PC-9 (cell line): ENCODE data around the gene ATP2B1.

Experiments
- CTCF ChIP-seq: fragments of 200-600 bp; sonication (generic); conservative IDR thresholded peaks from 2 replicates; pipeline ENCODE4 v1.6.1; 2017; ENCODE audit warnings: mixed run types, antibody characterized with exemption, mild to moderate bottlenecking, moderate library complexity
- EZH2 ChIP-seq: fragments of 200-600 bp; sonication (generic); IDR thresholded peaks from 2 replicates; pipeline ENCODE4 v1.8.0; 2017; ENCODE audit warnings: antibody characterized with exemption, low read depth

GRCh38 chr12:89753997-89754396 is 45.4 kb upstream of the ATP2B1 start:
- TF ChIP-seq CTCF = no peak
- no peak for TF ChIP-seq EZH2
